ENCODE results near the gene THUMPD3. TPM values are rescaled to one million over a fixed set of nuclear protein-coding genes. Genes with fewer than 3 reads are reported as not detected.

THUMPD3 gene
- polyA plus RNA-seq, 1 experiment = 49.8 TPM

DNA sequence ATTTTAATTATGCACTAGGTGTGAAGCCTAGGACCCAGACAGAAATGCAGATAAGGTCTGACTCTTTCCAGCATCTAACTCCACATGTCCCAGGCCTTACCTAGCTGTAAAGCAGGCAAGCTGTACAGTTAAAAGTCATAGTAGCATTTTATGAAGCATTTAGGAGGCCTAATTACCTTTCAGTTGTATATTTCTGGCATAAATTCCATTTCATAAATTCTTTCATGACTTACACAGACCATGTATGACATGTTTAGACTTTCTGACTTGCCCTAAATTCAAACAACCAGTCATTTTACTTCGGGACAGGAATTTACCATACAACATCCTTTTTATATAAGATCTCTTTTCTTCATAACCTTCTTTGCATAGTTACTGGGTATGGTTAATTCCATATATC, 35.3 kb upstream of the THUMPD3 start:
- Histone ChIP-seq H3K27ac (ENCODE audit: low read depth, low read length) (no peak overlapping the region), H3K27me3 (ENCODE audit: control insufficient read depth, insufficient read depth, low read length) (no peaks in the 10 kb centered on the region), H3K9me3 (ENCODE audit: control insufficient read depth, insufficient read depth, low read length) (no peaks in the 10 kb centered on the region), H3K4me3 (ENCODE audit: low read depth, low read length) (no peak overlapping the region)
- DNase-seq (ENCODE audit: low read depth, low spot score) = no peak
- POLR2A ChIA-PET = interaction anchor here (0.6 kb wide), 1 partner anchor 174 kb away, joined by 3 read pairs; no protein-coding TSS in a partner anchor
- TF ChIP-seq, protein P1, sequence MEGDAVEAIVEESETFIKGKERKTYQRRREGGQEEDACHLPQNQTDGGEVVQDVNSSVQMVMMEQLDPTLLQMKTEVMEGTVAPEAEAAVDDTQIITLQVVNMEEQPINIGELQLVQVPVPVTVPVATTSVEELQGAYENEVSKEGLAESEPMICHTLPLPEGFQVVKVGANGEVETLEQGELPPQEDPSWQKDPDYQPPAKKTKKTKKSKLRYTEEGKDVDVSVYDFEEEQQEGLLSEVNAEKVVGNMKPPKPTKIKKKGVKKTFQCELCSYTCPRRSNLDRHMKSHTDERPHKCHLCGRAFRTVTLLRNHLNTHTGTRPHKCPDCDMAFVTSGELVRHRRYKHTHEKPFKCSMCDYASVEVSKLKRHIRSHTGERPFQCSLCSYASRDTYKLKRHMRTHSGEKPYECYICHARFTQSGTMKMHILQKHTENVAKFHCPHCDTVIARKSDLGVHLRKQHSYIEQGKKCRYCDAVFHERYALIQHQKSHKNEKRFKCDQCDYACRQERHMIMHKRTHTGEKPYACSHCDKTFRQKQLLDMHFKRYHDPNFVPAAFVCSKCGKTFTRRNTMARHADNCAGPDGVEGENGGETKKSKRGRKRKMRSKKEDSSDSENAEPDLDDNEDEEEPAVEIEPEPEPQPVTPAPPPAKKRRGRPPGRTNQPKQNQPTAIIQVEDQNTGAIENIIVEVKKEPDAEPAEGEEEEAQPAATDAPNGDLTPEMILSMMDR (IDR thresholded peaks at IDR 0.05; ENCODE audit: low read depth, low read length) = no peak
- CTCF ChIA-PET = no interaction called here

DNA sequence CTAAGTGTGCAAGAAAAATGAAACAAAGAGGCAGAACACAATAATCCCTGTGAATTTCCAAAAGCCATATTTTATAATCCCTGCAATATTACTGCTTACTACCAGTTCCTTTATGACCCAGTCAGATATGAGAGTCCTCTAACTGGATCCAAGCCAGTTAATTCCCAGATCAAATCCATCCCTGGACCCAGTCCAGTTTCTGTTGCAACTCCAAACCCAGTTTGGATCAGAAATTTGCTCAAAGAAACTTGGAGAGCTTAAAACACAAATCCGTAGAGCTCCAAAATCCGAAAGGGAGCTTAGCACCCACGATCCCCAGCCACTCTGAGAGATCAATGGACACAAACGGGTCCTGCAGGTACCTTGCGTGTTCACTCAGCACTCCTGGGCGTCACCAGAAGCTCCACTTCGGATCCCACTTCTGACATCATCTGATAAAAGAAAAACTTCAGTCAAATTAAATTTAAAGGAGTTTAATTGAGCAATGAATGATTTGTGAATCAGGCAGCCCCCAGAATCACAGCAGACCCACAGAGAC, 32.6 kb upstream of the THUMPD3 start:
- H3K9me3 ChIP-seq (ENCODE audit: control insufficient read depth, insufficient read depth, low read length) = no peaks in the 10 kb centered on the region
- H3K4me3 ChIP-seq (ENCODE audit: low read depth, low read length) = no peak overlapping the region
- H3K27me3 ChIP-seq (ENCODE audit: control insufficient read depth, insufficient read depth, low read length) = no peaks in the 10 kb centered on the region
- DNase-seq (ENCODE audit: low read depth, low spot score) = no peak
- H3K27ac ChIP-seq (ENCODE audit: low read depth, low read length) = no peak overlapping the region
- TF ChIP-seq, protein P1 (IDR thresholded peaks at IDR 0.05; ENCODE audit: low read depth, low read length) = no peak
- CTCF ChIA-PET = interaction anchor here (1.2 to 1.5 kb wide), 3 partner anchors 9 to 28 kb away, joined by 3 to 4 read pairs (median 4); no protein-coding TSS in a partner anchor
- POLR2A ChIA-PET = no interaction called here

DNA sequence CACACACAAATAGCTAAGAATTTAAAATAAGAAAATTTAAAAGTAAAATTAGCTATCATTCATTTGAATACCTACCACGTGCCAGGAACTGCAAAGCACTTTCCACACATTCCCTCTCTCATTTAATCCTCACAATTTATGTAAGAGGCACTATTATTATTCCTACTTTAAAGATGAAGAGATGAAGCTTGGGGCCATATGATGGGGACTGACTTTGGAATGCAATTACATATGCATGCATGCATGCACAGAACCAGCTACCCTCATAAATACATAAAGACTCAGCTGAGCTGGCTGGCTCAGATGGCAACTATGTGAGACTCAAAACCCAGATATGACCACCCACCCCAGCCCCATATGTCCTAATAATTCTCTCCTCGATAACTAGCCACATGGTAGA, 31.7 kb upstream of the THUMPD3 start:
- POLR2A ChIA-PET = no interaction called here
- TF ChIP-seq, protein P1 (IDR thresholded peaks at IDR 0.05; ENCODE audit: low read depth, low read length) = no peak

DNA sequence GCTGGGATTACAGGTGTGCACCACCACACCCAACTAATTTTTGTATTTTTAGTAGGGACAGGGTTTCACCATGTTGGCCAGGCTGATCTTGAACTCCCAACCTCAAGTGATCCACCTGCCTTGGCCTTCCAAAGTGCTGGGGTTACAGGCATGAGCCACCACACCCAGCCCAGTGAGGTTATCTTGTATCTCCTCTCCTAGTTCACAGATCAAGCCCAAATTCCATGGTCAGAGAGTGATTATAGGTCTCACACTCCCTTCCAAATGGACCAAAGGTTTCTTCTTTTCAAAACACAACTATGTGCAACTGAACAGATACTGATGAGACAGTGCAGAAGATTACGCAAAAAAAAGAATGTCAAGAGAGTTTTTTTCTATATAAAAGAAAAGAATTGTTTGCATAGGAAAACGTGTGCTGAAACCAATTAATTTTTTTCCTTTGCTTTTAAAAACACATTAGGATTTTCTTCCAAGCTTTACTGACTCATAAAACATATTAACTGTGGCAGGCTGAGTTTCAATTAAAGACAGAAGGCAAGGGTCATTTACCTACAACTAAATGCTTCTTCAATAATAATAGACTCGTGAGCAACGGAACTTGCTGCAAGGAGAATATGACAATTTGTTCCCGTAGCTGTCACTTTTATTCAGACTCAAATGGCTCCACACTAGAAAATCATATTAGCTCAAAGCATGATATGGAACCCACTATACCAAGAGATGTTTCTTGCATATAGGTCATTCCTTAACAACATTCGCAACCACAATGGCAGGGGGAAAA, 30.4 kb upstream of the THUMPD3 start:
- H3K9me3 ChIP-seq (ENCODE audit: control insufficient read depth, insufficient read depth, low read length) = no peaks in the 10 kb centered on the region
- peaks cover 2% of the 10 kb centered on the region for H3K27me3 ChIP-seq (ENCODE audit: control insufficient read depth, insufficient read depth, low read length)
- POLR2A ChIA-PET = no interaction called here
- H3K4me3 ChIP-seq (ENCODE audit: low read depth, low read length) = no peak overlapping the region
- CTCF ChIA-PET = interaction anchor here (0.9 to 1.2 kb wide), 2 partner anchors 21 to 30 kb away, joined by 4 to 5 read pairs; no protein-coding TSS in a partner anchor
- TF ChIP-seq, protein P1 (IDR thresholded peaks at IDR 0.05; ENCODE audit: low read depth, low read length) = no peak
- DNase-seq (ENCODE audit: low read depth, low spot score) = no peak
- H3K27ac ChIP-seq (ENCODE audit: low read depth, low read length) = no peak overlapping the region

More for the DNA sequence above, 31.7 kb upstream of the THUMPD3 start:
- DNase-seq (ENCODE audit: low read depth, low spot score) = no peak
- CTCF ChIA-PET = interaction anchor here (1.0 to 1.5 kb wide), 5 partner anchors 8 to 172 kb away, joined by 3 to 4 read pairs (median 3); no protein-coding TSS in a partner anchor
- Histone ChIP-seq H3K4me3 (ENCODE audit: low read depth, low read length) (no peak overlapping the region), H3K27me3 (ENCODE audit: control insufficient read depth, insufficient read depth, low read length) (peaks cover 2% of the 10 kb centered on the region), H3K27ac (ENCODE audit: low read depth, low read length) (no peak overlapping the region), H3K9me3 (ENCODE audit: control insufficient read depth, insufficient read depth, low read length) (no peaks in the 10 kb centered on the region)
